ENCODE data around the gene TAF6.

TAF6 gene

DNA sequence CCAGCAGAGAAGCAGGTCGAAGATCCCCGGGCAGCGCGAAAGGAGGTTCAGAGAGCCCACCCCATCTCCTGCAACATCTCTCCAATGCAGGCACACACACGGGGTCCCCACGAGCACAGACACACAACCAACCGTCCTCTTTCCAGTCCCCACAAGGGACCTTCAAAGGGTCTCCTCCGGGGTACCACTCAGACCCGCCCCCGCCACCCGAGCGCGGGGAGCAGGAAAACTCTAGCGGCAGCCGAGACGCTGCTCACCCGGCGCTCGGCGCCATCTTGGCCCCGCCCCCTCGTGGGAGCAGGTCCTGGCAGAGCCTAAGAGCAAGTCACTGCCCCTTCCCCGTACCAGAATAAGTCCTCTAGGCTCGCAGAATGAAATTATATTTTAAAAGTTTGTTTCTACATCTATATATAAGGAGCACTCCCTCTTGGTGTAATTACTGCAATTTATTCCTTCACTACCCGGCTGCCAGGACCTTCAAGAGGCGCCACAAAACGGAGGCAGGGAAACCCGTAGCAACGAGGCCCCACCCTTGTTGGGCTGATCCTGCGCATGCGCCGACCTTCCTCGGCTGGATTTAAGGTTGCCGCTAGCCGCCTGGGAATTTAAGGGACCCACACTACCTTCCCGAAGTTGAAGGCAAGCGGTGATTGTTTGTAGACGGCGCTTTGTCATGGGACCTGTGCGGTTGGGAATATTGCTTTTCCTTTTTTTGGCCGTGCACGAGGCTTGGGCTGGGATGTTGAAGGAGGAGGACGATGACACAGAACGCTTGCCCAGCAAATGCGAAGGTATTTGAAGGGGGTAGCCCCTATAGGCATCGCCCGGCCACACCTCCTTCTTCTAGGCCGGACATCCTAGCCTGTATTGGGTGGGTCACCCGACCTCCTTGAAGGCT lies at the start of gene TAF6, which contains the start of gene CNPY4:
Gene TAF6 (minus strand): TSS at position 287 of the 898 bp plus-strand sequence. CDS start 5,149 bp downstream, outside the sequence.
Gene CNPY4 (plus strand): TSS at position 563 of the 898 bp plus-strand sequence. CDS start 111 bp downstream, at position 674.
- Histone ChIP-seq H3K9me3 (ENCODE audit: control insufficient read depth in 5 of 5, low read length in 5 of 5) (no peaks in the 10 kb centered on the region), H3K27me3 (ENCODE audit: control insufficient read depth in 5 of 5, insufficient read depth in 4 of 5, low read length in 5 of 5) (no peaks in the 10 kb centered on the region), H3K4me3 (ENCODE audit: low read depth in 1 of 5, low read length in 5 of 5) (peak within 1 kb of the TSS; percentile 86 to 99 (median 93)), H3K4me1 (ENCODE audit: control insufficient read depth in 5 of 5, insufficient read depth in 5 of 5, low read length in 5 of 5) (peaks cover 4 to 27% (median 22%) of the 10 kb centered on the region in 5 donors), H3K27ac (ENCODE audit: low read depth, low read length) (peak within 1 kb of the TSS; percentile 97), H3K9ac (ENCODE audit: low read length in 5 of 5) (peak within 1 kb of the TSS; percentile 73 to 86 (median 84)), H3K36me3 (ENCODE audit: control insufficient read depth in 5 of 5, insufficient read depth in 5 of 5, low read length in 5 of 5) (peaks cover 0 to 4% (median 3%) of the 10 kb centered on the region in 5 donors)

DNA sequence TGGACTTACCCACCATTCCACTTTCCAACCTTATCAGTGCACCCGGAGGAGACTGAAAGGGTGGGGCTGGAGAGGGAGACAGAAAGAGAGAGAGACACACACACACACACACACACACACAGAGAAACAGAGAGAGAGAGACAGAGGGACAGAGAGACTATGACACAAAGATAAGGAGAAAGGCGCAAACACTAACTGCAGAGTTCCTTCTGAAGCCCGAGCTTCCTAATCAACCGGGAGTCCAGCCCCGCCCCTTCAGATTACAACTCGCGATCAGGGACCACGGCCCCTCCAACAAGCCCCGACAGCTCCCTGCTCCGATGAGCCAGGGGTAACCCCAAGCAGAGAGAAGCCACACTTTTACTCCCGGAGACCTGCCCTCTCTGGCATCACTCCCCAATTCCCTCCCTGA lies 48.8 kb upstream of the TAF6 start:
- Histone ChIP-seq H3K4me3 (ENCODE audit: low read depth in 1 of 5, low read length in 5 of 5) (peak overlapping the region; percentile 57 to 78 (median 69)), H3K9ac (ENCODE audit: low read length in 5 of 5) (peak overlapping the region; percentile 8 to 70 (median 50)), H3K27me3 (ENCODE audit: control insufficient read depth in 5 of 5, insufficient read depth in 4 of 5, low read length in 5 of 5) (peaks cover 9 to 37% (median 26%) of the 10 kb centered on the region in 5 donors), H3K36me3 (ENCODE audit: control insufficient read depth in 5 of 5, insufficient read depth in 5 of 5, low read length in 5 of 5) (no peaks in the 10 kb centered on the region), H3K9me3 (ENCODE audit: control insufficient read depth in 5 of 5, low read length in 5 of 5) (no peaks in the 10 kb centered on the region), H3K27ac (ENCODE audit: low read depth, low read length) (no peak overlapping the region), H3K4me1 (ENCODE audit: control insufficient read depth in 5 of 5, insufficient read depth in 5 of 5, low read length in 5 of 5) (peaks cover 0 to 34% (median 24%) of the 10 kb centered on the region in 5 donors)

DNA sequence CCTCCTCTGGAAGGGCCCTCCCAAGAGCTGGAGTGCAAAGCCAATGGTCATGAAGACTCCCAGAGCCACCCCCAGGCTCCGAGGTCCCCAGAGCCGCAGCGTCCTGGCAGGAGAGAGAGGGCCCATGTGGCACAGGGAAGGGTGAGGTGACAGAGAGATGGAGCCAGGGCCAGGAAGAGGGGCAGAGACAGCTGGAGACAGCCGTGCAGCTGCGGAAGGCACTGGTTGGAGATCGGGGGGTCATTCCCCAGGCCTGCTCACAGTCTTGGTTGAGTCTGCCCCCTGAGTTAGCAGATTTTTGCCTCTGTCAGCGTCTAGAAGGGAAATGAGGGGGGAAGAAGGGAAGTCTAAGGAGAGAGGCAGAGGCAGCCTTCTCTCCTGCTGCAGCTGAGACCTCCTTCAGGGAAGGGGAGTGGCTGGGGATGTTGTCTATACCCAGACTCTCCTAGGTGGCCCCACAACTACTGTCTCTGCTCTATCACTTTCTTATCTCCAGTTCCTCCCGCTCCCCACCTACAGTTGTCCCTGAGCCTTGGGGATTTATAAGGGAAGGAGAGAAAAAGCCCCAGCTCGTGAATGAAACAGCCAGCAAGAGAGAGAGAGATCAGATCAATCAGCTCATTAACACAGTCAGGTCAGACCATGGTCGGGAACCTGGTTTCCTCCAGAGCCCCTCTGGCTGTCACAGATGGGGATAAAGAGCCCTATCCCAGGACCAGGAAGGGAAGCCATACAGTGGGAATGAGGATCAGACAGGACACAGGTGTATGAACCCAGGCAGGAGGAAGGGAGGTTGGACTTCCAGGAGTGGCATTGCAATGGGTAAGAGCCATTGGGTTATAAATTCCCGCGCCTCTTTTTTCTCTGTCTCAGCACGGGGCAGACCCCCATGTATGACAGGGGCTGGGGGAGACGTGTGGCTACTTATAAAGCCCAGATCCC lies 48.1 kb upstream of the TAF6 start:
- Histone ChIP-seq H3K9me3 (ENCODE audit: control insufficient read depth in 5 of 5, low read length in 5 of 5) (no peaks in the 10 kb centered on the region), H3K4me1 (ENCODE audit: control insufficient read depth in 5 of 5, insufficient read depth in 5 of 5, low read length in 5 of 5) (peaks cover 0 to 34% (median 24%) of the 10 kb centered on the region in 5 donors), H3K9ac (ENCODE audit: low read length in 5 of 5) (peak overlapping the region in 1 of 5 donors; percentile 52), H3K27me3 (ENCODE audit: control insufficient read depth in 5 of 5, insufficient read depth in 4 of 5, low read length in 5 of 5) (peaks cover 9 to 37% (median 26%) of the 10 kb centered on the region in 5 donors), H3K4me3 (ENCODE audit: low read depth in 1 of 5, low read length in 5 of 5) (peak overlapping the region; percentile 23 to 78 (median 69)), H3K27ac (ENCODE audit: low read depth, low read length) (no peak overlapping the region), H3K36me3 (ENCODE audit: control insufficient read depth in 5 of 5, insufficient read depth in 5 of 5, low read length in 5 of 5) (no peaks in the 10 kb centered on the region)

DNA sequence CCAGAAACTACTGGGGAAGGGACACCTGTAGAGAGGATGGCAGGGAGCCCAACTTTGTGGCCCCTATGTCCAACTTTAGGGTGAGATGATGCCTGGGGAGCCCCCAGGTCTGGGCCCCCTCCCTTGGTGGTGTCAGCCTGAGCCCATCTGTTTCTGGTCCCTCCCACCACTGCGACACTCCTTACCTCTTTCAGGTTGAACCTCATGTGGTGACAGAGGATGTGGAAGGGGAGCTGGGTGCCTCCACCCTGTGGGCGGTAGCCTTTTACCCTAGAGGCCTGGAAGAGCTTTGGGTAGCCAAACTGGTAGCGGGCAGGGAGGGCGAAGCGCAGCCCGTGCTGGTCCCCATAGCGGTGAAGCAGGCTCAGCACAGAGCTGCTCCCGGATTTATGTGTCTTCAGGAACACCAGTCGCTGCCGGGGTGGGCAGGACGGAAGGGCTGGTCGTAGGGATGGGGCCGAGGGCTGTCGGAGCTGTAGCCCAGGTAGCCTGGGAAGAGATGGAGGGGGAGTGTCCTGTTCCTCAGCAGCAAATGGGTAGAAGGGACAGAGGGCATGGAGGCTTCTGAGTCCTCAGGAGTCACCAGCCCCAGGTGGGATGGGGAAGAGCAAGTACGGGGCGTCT lies 47.3 kb upstream of the TAF6 start:
- H3K36me3 ChIP-seq (ENCODE audit: control insufficient read depth in 5 of 5, insufficient read depth in 5 of 5, low read length in 5 of 5) = no peaks in the 10 kb centered on the region
- no peaks in the 10 kb centered on the region for H3K9me3 ChIP-seq (ENCODE audit: control insufficient read depth in 5 of 5, low read length in 5 of 5)
- no peak overlapping the region for H3K9ac ChIP-seq (ENCODE audit: low read length in 5 of 5)
- H3K4me1 ChIP-seq (ENCODE audit: control insufficient read depth in 5 of 5, insufficient read depth in 5 of 5, low read length in 5 of 5) = peaks cover 0 to 30% (median 24%) of the 10 kb centered on the region in 5 donors
- H3K4me3 ChIP-seq (ENCODE audit: low read depth in 1 of 5, low read length in 5 of 5) = no peak overlapping the region
- no peak overlapping the region for H3K27ac ChIP-seq (ENCODE audit: low read depth, low read length)
- peaks cover 3 to 31% (median 20%) of the 10 kb centered on the region in 5 donors for H3K27me3 ChIP-seq (ENCODE audit: control insufficient read depth in 5 of 5, insufficient read depth in 4 of 5, low read length in 5 of 5)

DNA sequence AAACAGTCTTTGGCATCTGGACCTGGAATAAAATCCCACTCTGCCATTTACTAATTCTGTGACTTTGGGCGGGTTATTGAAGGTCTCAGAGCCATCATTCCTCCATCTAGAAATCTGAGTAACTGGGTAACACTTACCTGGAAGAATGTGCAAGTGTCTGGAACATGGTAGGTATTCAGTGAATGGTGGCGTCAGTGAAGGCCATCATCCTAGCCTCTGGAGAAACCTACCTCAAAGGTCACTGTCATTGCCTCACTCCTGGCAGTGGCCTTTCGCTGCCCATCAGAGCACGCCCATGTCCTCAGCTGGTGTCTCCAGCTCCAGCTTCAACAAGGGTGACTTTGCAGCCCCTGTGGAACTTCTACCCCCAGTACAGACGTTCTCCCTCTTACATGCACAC lies 44.7 kb upstream of the TAF6 start:
- H3K27me3 ChIP-seq (ENCODE audit: control insufficient read depth in 5 of 5, insufficient read depth in 4 of 5, low read length in 5 of 5) = peaks cover 0 to 18% (median 15%) of the 10 kb centered on the region in 5 donors
- H3K4me3 ChIP-seq (ENCODE audit: low read depth in 1 of 5, low read length in 5 of 5) = no peak overlapping the region
- no peak overlapping the region for H3K9ac ChIP-seq (ENCODE audit: low read length in 5 of 5)
- H3K27ac ChIP-seq (ENCODE audit: low read depth, low read length) = no peak overlapping the region
- no peaks in the 10 kb centered on the region for H3K9me3 ChIP-seq (ENCODE audit: control insufficient read depth in 5 of 5, low read length in 5 of 5)
- H3K36me3 ChIP-seq (ENCODE audit: control insufficient read depth in 5 of 5, insufficient read depth in 5 of 5, low read length in 5 of 5) = no peaks in the 10 kb centered on the region
- peaks cover 0 to 29% (median 27%) of the 10 kb centered on the region in 5 donors for H3K4me1 ChIP-seq (ENCODE audit: control insufficient read depth in 5 of 5, insufficient read depth in 5 of 5, low read length in 5 of 5)

DNA sequence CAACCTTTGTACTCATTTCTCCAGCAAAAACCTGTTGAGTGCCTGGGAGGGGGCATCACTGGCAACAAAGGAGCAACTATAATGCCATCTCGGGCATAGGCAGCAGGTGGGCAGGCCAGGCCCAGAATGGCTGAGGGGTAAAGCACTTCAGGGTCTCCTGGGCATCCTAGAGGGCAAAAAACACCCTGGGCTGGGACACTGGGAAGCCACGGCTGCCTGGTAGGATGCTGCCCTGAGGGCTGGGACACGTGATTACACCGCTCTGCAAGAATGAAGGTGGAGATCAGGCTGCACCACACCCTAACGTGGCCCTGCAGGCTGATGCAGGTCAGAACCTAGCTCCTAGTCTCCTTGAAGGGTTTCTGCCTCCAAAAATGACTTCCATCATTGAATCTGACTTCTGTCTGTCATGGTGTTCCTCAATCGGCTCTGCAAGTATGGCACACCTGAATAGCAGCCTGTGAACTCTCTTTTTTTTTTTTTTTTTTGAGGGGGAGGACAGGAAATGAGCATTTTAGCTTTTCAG lies 43.9 kb upstream of the TAF6 start:
- no peak overlapping the region for H3K4me3 ChIP-seq (ENCODE audit: low read depth in 1 of 5, low read length in 5 of 5)
- H3K27me3 ChIP-seq (ENCODE audit: control insufficient read depth in 5 of 5, insufficient read depth in 4 of 5, low read length in 5 of 5) = peaks cover 0 to 18% (median 12%) of the 10 kb centered on the region in 5 donors
- peaks cover 0 to 23% (median 20%) of the 10 kb centered on the region in 5 donors for H3K4me1 ChIP-seq (ENCODE audit: control insufficient read depth in 5 of 5, insufficient read depth in 5 of 5, low read length in 5 of 5)
- no peaks in the 10 kb centered on the region for H3K36me3 ChIP-seq (ENCODE audit: control insufficient read depth in 5 of 5, insufficient read depth in 5 of 5, low read length in 5 of 5)
- H3K27ac ChIP-seq (ENCODE audit: low read depth, low read length) = no peak overlapping the region
- no peaks in the 10 kb centered on the region for H3K9me3 ChIP-seq (ENCODE audit: control insufficient read depth in 5 of 5, low read length in 5 of 5)
- H3K9ac ChIP-seq (ENCODE audit: low read length in 5 of 5) = no peak overlapping the region

DNA sequence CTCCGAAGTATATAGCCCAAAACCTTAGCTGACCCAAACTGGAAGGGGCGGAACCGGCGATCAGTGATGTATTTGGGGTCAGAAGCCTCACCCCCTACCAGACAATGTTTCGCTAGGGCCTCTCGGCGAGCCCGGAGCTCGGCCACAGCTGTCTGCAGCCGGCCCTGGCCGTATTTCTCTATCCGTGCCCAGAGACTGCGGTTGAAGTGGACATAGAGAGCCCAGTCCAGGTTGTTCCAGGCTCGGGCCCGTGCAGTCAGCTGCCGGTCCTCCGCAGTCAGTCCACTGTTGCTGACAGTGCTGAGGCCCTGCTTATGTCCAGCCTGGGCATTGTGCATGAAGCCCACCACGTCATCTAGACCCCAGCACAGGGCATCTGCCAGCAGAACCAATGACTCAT lies 40.9 kb upstream of the TAF6 start:
- no peak overlapping the region for H3K9ac ChIP-seq (ENCODE audit: low read length in 5 of 5)
- H3K36me3 ChIP-seq (ENCODE audit: control insufficient read depth in 5 of 5, insufficient read depth in 5 of 5, low read length in 5 of 5) = peaks cover 0 to 19% (median 18%) of the 10 kb centered on the region in 5 donors
- H3K27ac ChIP-seq (ENCODE audit: low read depth, low read length) = no peak overlapping the region
- H3K4me1 ChIP-seq (ENCODE audit: control insufficient read depth in 5 of 5, insufficient read depth in 5 of 5, low read length in 5 of 5) = peaks cover 3 to 26% (median 20%) of the 10 kb centered on the region in 5 donors
- no peaks in the 10 kb centered on the region for H3K27me3 ChIP-seq (ENCODE audit: control insufficient read depth in 5 of 5, insufficient read depth in 4 of 5, low read length in 5 of 5)
- no peaks in the 10 kb centered on the region for H3K9me3 ChIP-seq (ENCODE audit: control insufficient read depth in 5 of 5, low read length in 5 of 5)
- H3K4me3 ChIP-seq (ENCODE audit: low read depth in 1 of 5, low read length in 5 of 5) = no peak overlapping the region

DNA sequence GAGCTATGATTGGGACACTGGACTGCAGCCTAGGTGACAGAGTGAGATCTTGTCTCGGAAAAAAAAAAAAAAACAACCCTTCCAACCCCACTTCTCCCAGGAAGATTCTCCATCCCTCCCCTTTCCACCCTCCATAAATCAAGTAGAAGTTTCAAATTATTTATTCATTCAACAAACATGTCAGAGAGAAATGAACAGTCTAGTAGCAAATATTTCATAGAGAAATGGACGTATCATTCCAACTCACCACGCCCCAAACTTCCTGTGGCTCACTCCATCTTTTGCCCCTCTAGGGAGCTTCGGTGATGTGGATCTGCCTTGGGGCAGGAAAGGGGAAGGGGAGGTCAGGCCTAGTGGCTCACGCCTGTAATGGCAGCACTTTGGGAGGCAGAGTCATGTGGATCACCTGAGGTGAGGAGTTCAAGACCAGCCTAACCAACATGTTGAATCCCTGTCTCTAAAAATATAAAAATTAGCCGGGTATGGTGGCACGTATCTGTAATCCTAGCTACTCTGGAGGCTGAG lies 40.0 kb upstream of the TAF6 start:
- Histone ChIP-seq H3K27me3 (ENCODE audit: control insufficient read depth in 5 of 5, insufficient read depth in 4 of 5, low read length in 5 of 5) (no peaks in the 10 kb centered on the region), H3K9me3 (ENCODE audit: control insufficient read depth in 5 of 5, low read length in 5 of 5) (no peaks in the 10 kb centered on the region), H3K9ac (ENCODE audit: low read length in 5 of 5) (peak overlapping the region in 3 of 5 donors; percentile 77 to 91 (median 87)), H3K4me1 (ENCODE audit: control insufficient read depth in 5 of 5, insufficient read depth in 5 of 5, low read length in 5 of 5) (peaks cover 3 to 35% (median 27%) of the 10 kb centered on the region in 5 donors), H3K36me3 (ENCODE audit: control insufficient read depth in 5 of 5, insufficient read depth in 5 of 5, low read length in 5 of 5) (peaks cover 0 to 28% (median 24%) of the 10 kb centered on the region in 5 donors), H3K27ac (ENCODE audit: low read depth, low read length) (peak overlapping the region; percentile 72), H3K4me3 (ENCODE audit: low read depth in 1 of 5, low read length in 5 of 5) (peak overlapping the region in 4 of 5 donors; percentile 73 to 85 (median 77))

All from subcutaneous abdominal adipose tissue (tissue), 5 donors.